ENCODE measurements around the gene ACSL5. TPM values are rescaled to one million over a fixed set of nuclear protein-coding genes. Genes with fewer than 3 reads are reported as not detected.
A peak's percentile ranks its signal among the peaks of the same experiment; 100 is the strongest.

Gene ACSL5
- total RNA-seq, 4 donors from 2014 or later = 2.2 to 7.0 (median 4.4) TPM

- intact Hi-C loops (cut with DNase I; ENCODE audit: low total_unique reads) = no loop called here
- DNase-seq (ENCODE audit: low spot score in 2 of 2) = no peak
- no peak for TF ChIP-seq POLR2A (IDR thresholded peaks at IDR 0.05)
- TF ChIP-seq, protein P1, sequence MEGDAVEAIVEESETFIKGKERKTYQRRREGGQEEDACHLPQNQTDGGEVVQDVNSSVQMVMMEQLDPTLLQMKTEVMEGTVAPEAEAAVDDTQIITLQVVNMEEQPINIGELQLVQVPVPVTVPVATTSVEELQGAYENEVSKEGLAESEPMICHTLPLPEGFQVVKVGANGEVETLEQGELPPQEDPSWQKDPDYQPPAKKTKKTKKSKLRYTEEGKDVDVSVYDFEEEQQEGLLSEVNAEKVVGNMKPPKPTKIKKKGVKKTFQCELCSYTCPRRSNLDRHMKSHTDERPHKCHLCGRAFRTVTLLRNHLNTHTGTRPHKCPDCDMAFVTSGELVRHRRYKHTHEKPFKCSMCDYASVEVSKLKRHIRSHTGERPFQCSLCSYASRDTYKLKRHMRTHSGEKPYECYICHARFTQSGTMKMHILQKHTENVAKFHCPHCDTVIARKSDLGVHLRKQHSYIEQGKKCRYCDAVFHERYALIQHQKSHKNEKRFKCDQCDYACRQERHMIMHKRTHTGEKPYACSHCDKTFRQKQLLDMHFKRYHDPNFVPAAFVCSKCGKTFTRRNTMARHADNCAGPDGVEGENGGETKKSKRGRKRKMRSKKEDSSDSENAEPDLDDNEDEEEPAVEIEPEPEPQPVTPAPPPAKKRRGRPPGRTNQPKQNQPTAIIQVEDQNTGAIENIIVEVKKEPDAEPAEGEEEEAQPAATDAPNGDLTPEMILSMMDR (IDR thresholded peaks at IDR 0.05) = no peak
- WGBS, 2 donors = 82 to 89% methylated on average over 3 of the region's 3 CpGs
- no peak overlapping the region for H3K4me3 ChIP-seq (ENCODE audit: low read depth, poor library complexity, severe bottlenecking)
Observed at GRCh38 chr10:112338957-112339356, 35.0 kb upstream of the ACSL5 start.

- 58 to 79% methylated on average over 2 of the region's 2 CpGs for WGBS, 2 donors
- no peak overlapping the region for H3K4me3 ChIP-seq (ENCODE audit: low read depth, poor library complexity, severe bottlenecking)
- TF ChIP-seq, protein P1 (IDR thresholded peaks at IDR 0.05) = no peak
- no peak for TF ChIP-seq POLR2A (IDR thresholded peaks at IDR 0.05)
- intact Hi-C loops (cut with DNase I; ENCODE audit: low total_unique reads) = no loop called here
- DNase-seq (ENCODE audit: low spot score in 2 of 2) = no peak
Observed at GRCh38 chr10:112340601-112341000, 33.3 kb upstream of the ACSL5 start.

DNA sequence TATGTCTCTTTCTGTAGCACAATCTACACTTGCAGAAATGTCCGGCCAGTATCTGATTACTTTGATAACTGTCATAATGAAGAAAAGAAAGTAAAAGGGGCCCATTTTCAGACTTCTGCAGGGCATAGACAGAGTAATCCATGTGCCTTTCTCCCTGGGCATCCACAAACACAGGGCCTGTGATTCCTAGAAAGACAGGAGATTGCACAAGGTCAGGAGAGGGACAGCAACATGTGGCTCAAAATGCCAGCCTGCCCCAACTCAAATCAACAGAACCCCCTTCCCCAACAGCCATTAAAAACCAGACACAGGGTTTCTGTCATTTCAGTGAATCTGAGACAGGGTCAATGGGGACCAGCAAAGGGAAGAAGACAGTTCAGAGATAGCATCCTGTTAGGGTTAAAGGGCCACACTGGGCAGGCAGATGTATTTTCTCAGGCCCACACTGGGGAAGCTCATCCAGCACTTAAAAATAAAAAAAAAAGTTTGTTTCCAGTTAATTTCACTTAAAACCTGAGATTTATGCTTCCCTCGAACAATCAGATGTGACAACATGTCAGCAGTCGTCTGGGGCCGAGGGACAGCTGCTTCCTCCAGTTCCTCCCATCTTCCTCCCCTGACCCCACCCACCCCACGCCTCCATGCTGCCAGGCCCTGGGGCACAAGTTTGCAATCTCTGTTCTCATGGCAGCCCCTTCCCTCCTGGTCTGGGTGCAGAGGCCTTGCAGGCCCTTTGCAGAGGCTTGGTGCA is 30.7 kb upstream of the ACSL5 start:
- TF ChIP-seq, protein P1 (IDR thresholded peaks at IDR 0.05) = no peak
- no peak for TF ChIP-seq POLR2A (IDR thresholded peaks at IDR 0.05)
- DNase-seq (ENCODE audit: low spot score in 2 of 2) = no peak
- 58 to 62% methylated on average over 5 of the region's 5 CpGs for WGBS, 2 donors
- H3K4me3 ChIP-seq (ENCODE audit: low read depth, poor library complexity, severe bottlenecking) = no peak overlapping the region
- intact Hi-C loops (cut with DNase I; ENCODE audit: low total_unique reads) = no loop called here

DNA sequence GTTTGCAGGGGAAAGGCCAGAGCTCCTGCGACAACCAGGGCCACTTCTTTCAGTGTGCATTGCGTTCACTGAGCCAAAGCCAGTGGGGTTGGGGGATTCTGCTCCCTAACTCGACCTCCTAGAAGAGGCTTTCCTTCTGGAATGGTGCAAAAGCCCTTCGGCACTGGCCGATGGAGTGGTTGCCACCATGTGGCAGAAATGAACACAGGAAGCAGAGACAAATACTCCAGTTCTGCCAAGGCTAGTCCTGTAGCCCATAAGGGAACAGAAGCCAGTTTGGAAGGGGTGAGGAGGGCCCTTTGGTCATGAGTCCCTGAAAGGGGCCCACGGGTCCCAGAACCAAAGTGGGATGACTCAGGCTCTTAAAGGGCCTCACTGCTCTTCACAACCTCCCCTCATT is 29.7 kb upstream of the ACSL5 start:
- 77 to 78% methylated on average over 6 of the region's 6 CpGs for WGBS, 2 donors
- DNase-seq (ENCODE audit: low spot score in 2 of 2) = no peak
- intact Hi-C loops (cut with DNase I; ENCODE audit: low total_unique reads) = no loop called here
- TF ChIP-seq, protein P1 (IDR thresholded peaks at IDR 0.05) = no peak
- TF ChIP-seq POLR2A (IDR thresholded peaks at IDR 0.05) = no peak
- H3K4me3 ChIP-seq (ENCODE audit: low read depth, poor library complexity, severe bottlenecking) = no peak overlapping the region

DNA sequence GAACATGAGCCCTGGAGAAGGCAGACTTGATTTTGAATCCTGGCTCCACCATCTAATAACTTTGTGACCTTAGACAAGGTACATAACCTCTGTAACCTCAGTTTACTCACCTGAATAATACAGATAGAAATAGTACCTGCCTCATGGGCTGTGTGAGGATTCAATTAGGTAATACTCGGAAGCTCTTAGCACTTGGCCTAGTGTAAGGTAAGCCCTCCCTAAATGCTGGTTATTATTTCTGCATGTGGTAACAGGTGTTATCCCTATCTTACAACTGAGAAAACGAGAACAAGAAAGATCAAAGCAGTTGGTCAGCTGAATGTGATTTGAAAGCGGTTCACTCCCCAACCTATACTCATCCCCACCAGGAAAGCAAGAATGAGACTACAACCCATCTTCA is 28.7 kb upstream of the ACSL5 start:
- H3K4me3 ChIP-seq (ENCODE audit: low read depth, poor library complexity, severe bottlenecking) = no peak overlapping the region
- intact Hi-C loops (cut with DNase I; ENCODE audit: low total_unique reads) = no loop called here
- TF ChIP-seq, protein P1 (IDR thresholded peaks at IDR 0.05) = no peak
- TF ChIP-seq POLR2A (IDR thresholded peaks at IDR 0.05) = no peak
- DNase-seq (ENCODE audit: low spot score in 2 of 2) = no peak
- WGBS, 2 donors = 56 to 88% methylated on average over 3 of the region's 3 CpGs

DNA sequence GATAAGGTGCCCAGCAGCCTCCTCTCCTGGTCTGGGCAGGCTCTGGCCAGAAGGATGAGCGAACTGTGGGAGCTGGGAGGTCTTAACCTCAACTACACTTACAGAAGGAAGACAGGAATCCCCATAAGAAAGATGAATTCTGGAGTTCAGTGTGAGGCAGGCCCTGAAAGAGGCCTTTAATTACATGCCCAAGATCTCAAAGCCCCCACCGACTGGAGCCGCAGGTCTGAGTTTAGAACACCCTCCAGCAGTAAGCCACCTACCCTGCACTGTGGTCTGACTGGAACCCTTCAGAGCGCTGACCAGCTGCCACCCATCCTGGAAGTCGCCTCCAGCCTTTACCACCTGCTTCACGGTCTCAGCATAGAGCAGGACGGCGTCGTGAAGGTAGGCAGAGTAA is 28.2 kb upstream of the ACSL5 start:
- TF ChIP-seq, protein P1 (IDR thresholded peaks at IDR 0.05) = no peak
- no peak for TF ChIP-seq POLR2A (IDR thresholded peaks at IDR 0.05)
- intact Hi-C loops (cut with DNase I; ENCODE audit: low total_unique reads) = no loop called here
- DNase-seq (ENCODE audit: low spot score in 2 of 2) = peak in 1 of 2 donors; percentile 68
- no peak overlapping the region for H3K4me3 ChIP-seq (ENCODE audit: low read depth, poor library complexity, severe bottlenecking)
- WGBS, 2 donors = 89 to 93% methylated on average over 9 of the region's 9 CpGs

Measured in lower leg skin (tissue), 4 donors.